WI38 (cell line): Measurements from ENCODE around the gene KDM6A.
A peak's percentile ranks its signal among the peaks of the same experiment; 100 is the strongest.
"Not testable (repeated sequence)": the region's sequence is repeated elsewhere in the genome, so short reads cannot be mapped to it uniquely, and the experiment has no call there.

ENCODE experiments used
- H3K4me3 ChIP-seq: 2 replicates; pipeline ENCODE4 v1.5.1; 2011; ENCODE audit warnings: low read depth, mild to moderate bottlenecking, control low read depth, low read length
- CTCF ChIP-seq: IDR thresholded peaks from 2 replicates; pipeline ENCODE4 v1.5.1; 2012; ENCODE audit warnings: low read depth, mild to moderate bottlenecking, control low read depth, low read length

The KDM6A gene

GRCh38 chrX:44876086-44876485 is 3.1 kb downstream of the KDM6A start:
- TF ChIP-seq CTCF: no peak
- peak overlapping the region; percentile 93 for H3K4me3 ChIP-seq

- no peak for TF ChIP-seq CTCF
- H3K4me3 ChIP-seq: no peak overlapping the region
These were observed 3.8 kb downstream of the KDM6A start for GRCh38 chrX:44876767-44877166.

GRCh38 chrX:44878780-44879179 is 5.8 kb downstream of the KDM6A start:
- TF ChIP-seq CTCF: no peak
- no peak overlapping the region for H3K4me3 ChIP-seq

- no peak for TF ChIP-seq CTCF
- H3K4me3 ChIP-seq: no peak overlapping the region
These were observed 8.6 kb downstream of the KDM6A start for GRCh38 chrX:44881549-44881948.

GRCh38 chrX:44882635-44883034 is 9.6 kb downstream of the KDM6A start:
- no peak overlapping the region for H3K4me3 ChIP-seq
- no peak for TF ChIP-seq CTCF

GRCh38 chrX:44884944-44885343 is 12.0 kb downstream of the KDM6A start:
- H3K4me3 ChIP-seq: no peak overlapping the region
- no peak for TF ChIP-seq CTCF

- no peak overlapping the region for H3K4me3 ChIP-seq
- TF ChIP-seq CTCF: no peak
These were observed 16.8 kb downstream of the KDM6A start for GRCh38 chrX:44889824-44890223.

GRCh38 chrX:44890247-44890646 is 17.3 kb downstream of the KDM6A start:
- no peak overlapping the region for H3K4me3 ChIP-seq
- no peak for TF ChIP-seq CTCF

- not testable (repeated sequence) for H3K4me3 ChIP-seq
These were observed 17.7 kb downstream of the KDM6A start for GRCh38 chrX:44890687-44891086.
